GM12875 (cell line): ENCODE results near the gene SLC7A14.

Experiments used
- H3K4me3 ChIP-seq: one replicate; pipeline ENCODE4 v1.5.1; 2011; ENCODE audit warnings: low read depth, low read length, control low read depth
- TF ChIP-seq, protein P1 (sequence below): IDR thresholded peaks from 2 replicates; pipeline ENCODE4 v1.5.1; 2011; ENCODE audit warnings: low read depth, mild to moderate bottlenecking, control low read depth, inconsistent platforms, low read length, moderate library complexity, borderline replicate concordance; ENCODE audit not compliant: insufficient read depth

The SLC7A14 gene

DNA sequence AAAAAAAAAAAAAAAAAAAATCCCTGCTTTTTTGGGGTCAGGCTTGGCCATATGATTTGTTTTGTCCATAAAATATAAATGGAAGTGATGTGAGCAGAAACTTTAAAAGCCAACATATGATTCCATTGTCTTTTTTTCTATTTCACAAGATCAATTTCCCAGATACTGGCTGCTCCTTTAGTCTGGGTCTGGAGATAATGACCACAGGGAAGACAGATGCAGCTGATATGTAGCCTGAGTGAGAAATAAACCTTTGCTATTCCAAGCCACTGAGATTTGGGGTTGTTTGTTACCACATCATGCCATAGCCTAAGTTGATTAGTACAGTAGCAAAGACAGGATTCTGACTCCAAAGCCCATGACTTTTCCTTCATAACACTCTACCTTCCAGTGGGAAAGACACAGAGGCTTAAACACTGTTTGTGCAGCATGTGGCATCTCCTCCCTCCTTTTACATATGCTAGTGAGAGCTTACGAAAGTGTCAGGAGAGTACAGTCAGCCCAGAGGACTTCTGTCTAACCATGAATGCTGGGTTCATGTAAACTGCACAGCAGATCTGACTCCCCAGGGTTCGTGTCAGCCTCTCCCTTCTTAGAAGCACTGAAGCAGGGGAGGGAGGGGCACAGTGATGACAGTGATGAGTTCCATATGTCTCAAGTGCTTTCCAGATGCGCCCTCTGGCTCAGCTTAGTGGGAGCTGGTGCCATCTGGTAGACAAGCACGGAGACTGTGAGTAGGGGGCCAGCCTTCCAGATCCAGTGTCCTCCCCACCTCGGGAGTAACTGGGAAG is 36.7 kb upstream of the SLC7A14 start:
- no peak overlapping the region for H3K4me3 ChIP-seq
- TF ChIP-seq, protein P1, sequence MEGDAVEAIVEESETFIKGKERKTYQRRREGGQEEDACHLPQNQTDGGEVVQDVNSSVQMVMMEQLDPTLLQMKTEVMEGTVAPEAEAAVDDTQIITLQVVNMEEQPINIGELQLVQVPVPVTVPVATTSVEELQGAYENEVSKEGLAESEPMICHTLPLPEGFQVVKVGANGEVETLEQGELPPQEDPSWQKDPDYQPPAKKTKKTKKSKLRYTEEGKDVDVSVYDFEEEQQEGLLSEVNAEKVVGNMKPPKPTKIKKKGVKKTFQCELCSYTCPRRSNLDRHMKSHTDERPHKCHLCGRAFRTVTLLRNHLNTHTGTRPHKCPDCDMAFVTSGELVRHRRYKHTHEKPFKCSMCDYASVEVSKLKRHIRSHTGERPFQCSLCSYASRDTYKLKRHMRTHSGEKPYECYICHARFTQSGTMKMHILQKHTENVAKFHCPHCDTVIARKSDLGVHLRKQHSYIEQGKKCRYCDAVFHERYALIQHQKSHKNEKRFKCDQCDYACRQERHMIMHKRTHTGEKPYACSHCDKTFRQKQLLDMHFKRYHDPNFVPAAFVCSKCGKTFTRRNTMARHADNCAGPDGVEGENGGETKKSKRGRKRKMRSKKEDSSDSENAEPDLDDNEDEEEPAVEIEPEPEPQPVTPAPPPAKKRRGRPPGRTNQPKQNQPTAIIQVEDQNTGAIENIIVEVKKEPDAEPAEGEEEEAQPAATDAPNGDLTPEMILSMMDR, result no peak

DNA sequence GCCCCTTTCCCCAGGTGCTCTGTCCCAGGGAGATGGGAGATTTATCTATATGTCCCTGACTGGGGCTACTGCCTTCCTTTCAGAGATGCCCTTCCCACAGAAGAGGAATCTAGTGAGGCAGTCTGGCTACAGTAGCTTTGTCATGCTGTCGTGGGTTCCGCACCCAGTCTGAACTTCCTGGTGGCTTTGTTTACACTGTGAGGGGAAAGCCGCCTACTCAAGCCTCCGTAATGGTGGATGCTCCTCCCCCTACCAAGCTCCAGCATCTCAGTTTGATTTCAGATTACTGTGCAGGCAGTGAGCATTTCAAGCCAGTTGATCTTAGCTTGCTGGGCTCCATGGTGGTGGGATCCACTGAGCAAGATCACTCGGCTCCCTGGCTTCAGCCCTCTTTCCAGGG is 35.4 kb upstream of the SLC7A14 start:
- TF ChIP-seq, protein P1, result no peak

DNA sequence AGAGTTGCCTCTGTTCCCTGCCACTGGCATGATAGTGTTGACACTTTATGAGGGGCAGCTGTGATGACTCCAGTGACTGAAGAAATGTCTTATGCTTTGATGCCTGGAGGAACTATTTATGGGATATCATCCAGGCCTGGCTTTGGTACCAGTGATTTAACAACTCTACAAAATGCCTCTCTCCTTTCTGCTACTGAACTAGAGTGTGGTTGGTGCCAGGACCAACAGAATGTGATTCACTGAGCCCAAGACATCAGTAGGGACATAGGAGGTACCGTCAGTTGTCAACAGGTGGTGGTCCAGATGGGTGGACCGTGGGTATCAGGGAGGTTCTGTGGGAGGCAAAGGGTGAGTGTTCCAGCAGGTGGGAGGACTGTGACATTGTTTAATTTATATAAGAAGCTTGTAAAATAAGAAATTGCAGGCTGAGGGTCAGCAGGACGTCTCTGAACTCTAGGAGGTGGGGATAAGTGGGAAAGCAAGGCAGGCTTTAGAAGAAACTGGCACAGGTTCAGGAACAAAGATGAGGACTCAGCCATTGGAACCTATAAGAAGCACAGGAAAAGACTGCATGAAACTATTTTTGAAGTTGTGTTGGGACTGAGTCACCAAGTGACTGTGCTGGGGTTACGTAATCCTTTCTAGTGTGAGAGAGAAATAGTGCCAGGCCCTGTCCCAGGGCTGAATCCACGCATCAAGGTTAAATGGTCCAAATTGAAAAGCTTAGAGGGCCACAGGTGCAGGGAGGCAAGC is 28.5 kb upstream of the SLC7A14 start:
- no peak overlapping the region for H3K4me3 ChIP-seq
- TF ChIP-seq, protein P1, result no peak

More for the DNA sequence above, 35.4 kb upstream of the SLC7A14 start:
- H3K4me3 ChIP-seq, result no peak overlapping the region

DNA sequence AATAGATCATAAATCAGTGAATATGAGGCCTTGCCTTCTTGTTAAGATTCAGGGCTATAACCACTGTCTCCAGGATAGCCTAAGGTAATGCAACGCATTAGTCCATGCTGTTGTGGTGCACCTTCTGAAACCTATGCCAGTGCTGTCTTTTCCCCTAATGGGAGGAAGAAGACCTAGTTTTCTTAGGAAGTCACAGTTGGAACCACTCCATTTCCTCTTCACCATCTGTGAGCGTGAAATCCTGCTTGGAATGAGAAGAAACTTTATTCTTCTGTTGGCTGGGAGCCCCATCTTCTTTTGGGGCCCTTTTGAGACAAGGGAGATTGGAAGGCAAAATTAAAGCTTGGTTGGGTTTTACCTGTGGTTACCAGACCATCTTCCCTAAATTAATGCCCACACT is 25.9 kb upstream of the SLC7A14 start:
- H3K4me3 ChIP-seq, result no peak overlapping the region
- TF ChIP-seq, protein P1, result no peak

DNA sequence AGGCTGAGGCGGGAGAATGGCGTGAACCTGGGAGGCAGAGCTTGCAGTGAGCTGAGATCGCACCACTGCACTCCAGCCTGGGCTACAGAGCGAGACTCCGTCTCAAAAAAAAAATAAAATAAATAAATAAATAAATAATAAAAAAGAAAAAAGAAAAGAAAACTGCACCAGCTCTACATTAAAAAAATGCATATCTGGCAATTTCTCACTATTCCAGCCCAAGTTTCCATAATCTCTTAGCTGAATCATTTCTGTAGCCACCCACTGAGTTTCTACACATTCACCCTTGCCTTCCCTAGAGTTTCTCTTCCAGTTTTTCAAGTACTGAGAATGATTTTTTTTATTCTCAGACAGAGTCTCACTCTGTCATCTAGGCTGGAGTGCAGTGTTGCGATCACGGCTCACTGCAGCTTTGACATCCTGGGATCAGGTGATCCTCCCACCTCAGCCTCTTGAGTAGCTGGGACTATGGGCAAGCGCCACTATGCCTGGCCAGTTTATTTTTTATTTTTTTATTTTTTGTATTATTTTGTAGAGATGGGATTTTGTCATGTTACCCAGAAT is 24.5 kb upstream of the SLC7A14 start:
- H3K4me3 ChIP-seq, result no peak overlapping the region
- TF ChIP-seq, protein P1, result no peak

DNA sequence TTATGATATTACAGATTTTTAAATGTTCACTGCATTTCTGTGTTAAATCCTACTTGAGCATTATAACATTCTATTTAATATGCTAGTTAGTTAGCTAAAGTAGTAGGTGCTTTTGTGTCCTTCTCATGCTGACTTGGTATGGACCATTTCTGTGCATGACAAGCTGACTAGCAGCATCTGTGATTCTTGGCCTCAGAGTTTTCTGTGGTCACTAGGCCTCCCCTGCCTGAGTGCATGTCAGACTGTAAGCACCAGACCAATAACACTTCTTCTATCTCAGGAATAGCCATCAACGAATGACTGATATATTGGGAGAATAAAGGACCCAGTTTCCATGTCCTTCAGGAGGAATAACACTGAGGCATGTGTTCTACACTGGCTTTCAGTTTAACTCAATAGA is 22.6 kb upstream of the SLC7A14 start:
- TF ChIP-seq, protein P1, result no peak
- H3K4me3 ChIP-seq, result no peak overlapping the region
